Embryonic facial prominence (tissue), 1 donor: ENCODE measurements around the gene DLG2.

Experiments used
- DNase-seq: peaks from one replicate; pipeline ENCODE4 v3.0.0-alpha.2; 2016; ENCODE audit errors: extremely low spot score

The DLG2 gene

GRCh38 chr11:83722392-83723119, 1904.6 kb downstream of the DLG2 start:
- no peak for DNase-seq

- no peak for DNase-seq
These were observed 1905.9 kb downstream of the DLG2 start for GRCh38 chr11:83721263-83721662.

GRCh38 chr11:83720675-83721074, 1906.5 kb downstream of the DLG2 start:
- no peak for DNase-seq

GRCh38 chr11:83717537-83717936, 1909.6 kb downstream of the DLG2 start:
- no peak for DNase-seq

- DNase-seq: no peak
These were observed 1911.1 kb downstream of the DLG2 start for GRCh38 chr11:83715927-83716535.

- no peak for DNase-seq
These were observed 1913.4 kb downstream of the DLG2 start for GRCh38 chr11:83713708-83714107.

- DNase-seq: no peak
These were observed 1916.0 kb downstream of the DLG2 start for GRCh38 chr11:83711106-83711527.

GRCh38 chr11:83709434-83709833, 1917.7 kb downstream of the DLG2 start:
- DNase-seq: no peak

GRCh38 chr11:83706566-83706965, 1920.6 kb downstream of the DLG2 start:
- DNase-seq: no peak

GRCh38 chr11:83702796-83703195, 1924.3 kb downstream of the DLG2 start:
- no peak for DNase-seq

GRCh38 chr11:83697518-83697917, 1929.6 kb downstream of the DLG2 start:
- DNase-seq: no peak

- DNase-seq: peak; percentile 45
These were observed 1932.1 kb downstream of the DLG2 start for GRCh38 chr11:83695046-83695445.

- DNase-seq: peak; percentile 58
These were observed 1932.8 kb downstream of the DLG2 start for GRCh38 chr11:83694191-83694910.

- DNase-seq: no peak
These were observed 1933.7 kb downstream of the DLG2 start for GRCh38 chr11:83693306-83693992.

- DNase-seq: no peak
These were observed 1934.5 kb downstream of the DLG2 start for GRCh38 chr11:83692675-83693074.

GRCh38 chr11:83691451-83691950, 1935.6 kb downstream of the DLG2 start:
- no peak for DNase-seq

GRCh38 chr11:83689144-83689780, 1937.9 kb downstream of the DLG2 start:
- DNase-seq: no peak

GRCh38 chr11:83687787-83688186, 1939.4 kb downstream of the DLG2 start:
- no peak for DNase-seq

- DNase-seq: no peak
These were observed 1941.4 kb downstream of the DLG2 start for GRCh38 chr11:83685730-83686129.

- DNase-seq: no peak
These were observed 1943.1 kb downstream of the DLG2 start for GRCh38 chr11:83684071-83684470.

- DNase-seq: no peak
These were observed 1944.6 kb downstream of the DLG2 start for GRCh38 chr11:83682611-83682973.
